Measurements from ENCODE around the gene TGFBR2.
A peak's percentile ranks its signal among the peaks of the same experiment; 100 is the strongest.

DNA sequence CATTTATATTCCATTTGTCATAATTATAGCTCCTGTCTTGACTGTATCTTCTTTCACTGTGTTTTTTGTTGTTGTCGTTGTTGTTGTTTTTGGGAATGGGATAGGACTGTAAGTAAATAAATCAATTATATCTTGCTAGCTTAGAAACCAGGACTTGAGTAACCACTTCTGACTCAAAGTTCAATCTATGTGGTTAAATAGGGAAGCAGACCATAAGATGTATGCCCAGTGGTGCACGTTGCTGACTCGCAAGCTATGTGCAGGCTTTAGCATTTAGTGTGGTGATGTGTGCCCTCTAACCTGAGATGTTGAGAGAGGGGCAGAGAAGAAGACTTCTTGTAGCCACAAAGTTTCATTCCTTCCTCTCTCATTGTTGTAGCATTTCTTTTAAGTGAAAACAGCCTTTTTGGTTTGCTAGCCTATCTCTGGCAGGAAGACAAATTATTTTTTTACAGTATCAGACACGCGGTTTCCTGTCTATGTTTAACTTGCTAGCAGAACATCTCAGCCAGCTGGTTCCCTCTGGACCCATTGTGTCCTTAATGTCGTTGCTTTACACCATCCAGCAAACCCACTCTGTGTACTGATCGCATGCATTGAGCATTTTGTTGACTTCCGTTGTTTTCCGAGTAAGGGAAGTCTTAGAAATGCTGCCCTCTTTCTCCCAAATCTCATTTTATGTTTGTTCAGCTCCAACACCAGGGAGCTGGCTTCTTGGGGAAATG lies 52.1 kb downstream of the TGFBR2 start:
- TF ChIP-seq, protein P1, sequence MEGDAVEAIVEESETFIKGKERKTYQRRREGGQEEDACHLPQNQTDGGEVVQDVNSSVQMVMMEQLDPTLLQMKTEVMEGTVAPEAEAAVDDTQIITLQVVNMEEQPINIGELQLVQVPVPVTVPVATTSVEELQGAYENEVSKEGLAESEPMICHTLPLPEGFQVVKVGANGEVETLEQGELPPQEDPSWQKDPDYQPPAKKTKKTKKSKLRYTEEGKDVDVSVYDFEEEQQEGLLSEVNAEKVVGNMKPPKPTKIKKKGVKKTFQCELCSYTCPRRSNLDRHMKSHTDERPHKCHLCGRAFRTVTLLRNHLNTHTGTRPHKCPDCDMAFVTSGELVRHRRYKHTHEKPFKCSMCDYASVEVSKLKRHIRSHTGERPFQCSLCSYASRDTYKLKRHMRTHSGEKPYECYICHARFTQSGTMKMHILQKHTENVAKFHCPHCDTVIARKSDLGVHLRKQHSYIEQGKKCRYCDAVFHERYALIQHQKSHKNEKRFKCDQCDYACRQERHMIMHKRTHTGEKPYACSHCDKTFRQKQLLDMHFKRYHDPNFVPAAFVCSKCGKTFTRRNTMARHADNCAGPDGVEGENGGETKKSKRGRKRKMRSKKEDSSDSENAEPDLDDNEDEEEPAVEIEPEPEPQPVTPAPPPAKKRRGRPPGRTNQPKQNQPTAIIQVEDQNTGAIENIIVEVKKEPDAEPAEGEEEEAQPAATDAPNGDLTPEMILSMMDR (IDR thresholded peaks at IDR 0.05) = peak in 1 of 5 experiments; percentile 6
- TF ChIP-seq POLR2A (IDR thresholded peaks at IDR 0.05) = no peak
- no peak for TF ChIP-seq EP300 (IDR thresholded peaks at IDR 0.05)
